GM23248 (cell line): ENCODE results near the gene RALGPS1. TPM values are rescaled to one million over a fixed set of nuclear protein-coding genes. Genes with fewer than 3 reads are reported as not detected.

Experiments
- DNase-seq: peaks from one replicate; pipeline ENCODE4 v3.0.0-alpha.2; 2015
- H2AFZ ChIP-seq: fragments of 200-600 bp; sonication (generic); 2 replicates; pipeline ENCODE4 v1.6.1; 2016; ENCODE audit warnings: antibody characterized with exemption
- H3F3A ChIP-seq: fragments of 200-600 bp; sonication (generic); 2 replicates; pipeline ENCODE4 v1.6.1; 2016; ENCODE audit warnings: mild to moderate bottlenecking, antibody characterized with exemption, mixed run types; ENCODE audit not compliant: insufficient read depth
- H3K27ac ChIP-seq: fragments of 200-600 bp; sonication (generic); 2 replicates; pipeline ENCODE4 v1.5.1; 2016; ENCODE audit warnings: mild to moderate bottlenecking
- H3K27me3 ChIP-seq: fragments of 200-600 bp; sonication (generic); replicated peaks from 2 replicates; pipeline ENCODE4 v1.6.1; 2016; ENCODE audit warnings: mild to moderate bottlenecking; ENCODE audit not compliant: insufficient read depth
- H3K36me3 ChIP-seq: fragments of 200-600 bp; sonication (generic); 2 replicates; pipeline ENCODE4 v1.6.1; 2016; ENCODE audit warnings: low read depth, mild to moderate bottlenecking
- H3K4me1 ChIP-seq: fragments of 200-600 bp; sonication (generic); 2 replicates; pipeline ENCODE4 v1.6.1; 2016; ENCODE audit warnings: mild to moderate bottlenecking; ENCODE audit not compliant: insufficient read depth
- H3K4me2 ChIP-seq: fragments of 200-600 bp; sonication (generic); one replicate; pipeline ENCODE4 v1.6.1; 2016; ENCODE audit warnings: mild to moderate bottlenecking; ENCODE audit not compliant: unreplicated experiment
- H3K4me3 ChIP-seq: fragments of 200-600 bp; sonication (generic); 2 replicates; pipeline ENCODE4 v1.5.1; 2016; ENCODE audit warnings: mild to moderate bottlenecking
- H3K79me2 ChIP-seq: fragments of 200-600 bp; sonication (generic); 2 replicates; pipeline ENCODE4 v1.6.1; 2016; ENCODE audit warnings: mild to moderate bottlenecking; ENCODE audit not compliant: insufficient read depth
- H3K9ac ChIP-seq: fragments of 200-600 bp; sonication (generic); 2 replicates; pipeline ENCODE4 v1.6.1; 2016; ENCODE audit warnings: mild to moderate bottlenecking
- H3K9me2 ChIP-seq: fragments of 200-600 bp; sonication (generic); 2 replicates; pipeline ENCODE4 v1.6.1; 2016; ENCODE audit warnings: mixed run types, mild to moderate bottlenecking, moderate library complexity; ENCODE audit not compliant: insufficient read depth
- H3K9me3 ChIP-seq: fragments of 200-600 bp; sonication (generic); one replicate; pipeline ENCODE4 v1.6.1; 2017; ENCODE audit warnings: low read depth
- H4K20me1 ChIP-seq: fragments of 200-600 bp; sonication (generic); 2 replicates; pipeline ENCODE4 v1.6.0; 2016; ENCODE audit not compliant: insufficient read depth
- EZH2 ChIP-seq: fragments of 200-600 bp; sonication (generic); IDR thresholded peaks from 2 replicates; pipeline ENCODE4 v1.6.1; 2018; ENCODE audit warnings: antibody characterized with exemption, mild to moderate bottlenecking; ENCODE audit not compliant: insufficient read depth, poor library complexity, severe bottlenecking
- EZH2phosphoT487 ChIP-seq: fragments of 200-600 bp; sonication (generic); IDR thresholded peaks from 2 replicates; pipeline ENCODE4 v1.6.1; 2018; ENCODE audit warnings: antibody characterized with exemption, moderate library complexity, mild to moderate bottlenecking, low read depth; ENCODE audit not compliant: insufficient read depth
- WGBS, 2 experiments: methylation state at CpG; one replicate each; pipeline ENCODE4 v1.1.6; 2015 to 2017; ENCODE audit warnings: low lambda C conversion rate in 2 of 2, low coverage in 1 of 2; ENCODE audit errors: missing lambda C conversion rate in 2 of 2; 5-methylcytosine and 5-hydroxymethylcytosine counted together
- in situ Hi-C: fragments of 300-500 bp; cut with MboI; formaldehyde crosslinking; loops from 2 replicates; pipeline ENCODE4 v1.15.0; 2020
- polyA plus RNA-seq: library from polyadenylated mRNA; unstranded; fragments of >200 nt; fragmentation: Nextera tagmentation; extraction: Ambion mirVana; gene quantifications from 2 replicates; pipeline ENCODE4 v1.2.1, GENCODE V29; 2016
- total RNA-seq: library from RNA; depleted of rRNA; stranded (reverse); fragments of >200 nt; shearing (Covaris generic); gene quantifications from 2 replicates; pipeline ENCODE4 v1.2.3, GENCODE V29; 2014

RALGPS1 gene
- total and polyA plus RNA-seq, 2 experiments from 2014 or later, result 0.54 to 1.8 TPM

GRCh38 chr9:126880226-126880946, 34.2 kb upstream of the RALGPS1 start:
- no peak for DNase-seq
- peaks cover 81% of the 10 kb centered on the region for H3K79me2 ChIP-seq
- H3K4me2 ChIP-seq, result no peak overlapping the region
- H3K4me1 ChIP-seq, result peaks cover 7% of the 10 kb centered on the region; the same call in 1 of the 2 replicates
- H2AFZ ChIP-seq, result no peak overlapping the region
- no peaks in the 10 kb centered on the region for H3K9me2 ChIP-seq
- H3K4me3 ChIP-seq, result no peak overlapping the region
- 82 to 84% methylated on average over 23 of the region's 23 CpGs for WGBS, 2 experiments
- no peak overlapping the region for H3K27ac ChIP-seq
- H4K20me1 ChIP-seq, result no peaks in the 10 kb centered on the region; the same call in 1 of the 2 replicates
- TF ChIP-seq EZH2 (no peak), EZH2phosphoT487 (no peak)
- no peak overlapping the region for H3K9ac ChIP-seq
- peaks cover 18% of the 10 kb centered on the region; the same call in 1 of the 2 replicates for H3K36me3 ChIP-seq
- in situ Hi-C loops, result no loop called here
- peaks cover 17% of the 10 kb centered on the region for H3F3A ChIP-seq
- H3K27me3 ChIP-seq, result no peaks in the 10 kb centered on the region
- no peaks in the 10 kb centered on the region for H3K9me3 ChIP-seq

- 53 to 57% methylated on average over 6 of the region's 6 CpGs for WGBS, 2 experiments
Measured at GRCh38 chr9:126880947-126881332, 33.6 kb upstream of the RALGPS1 start.

GRCh38 chr9:126882746-126883145, 31.8 kb upstream of the RALGPS1 start:
- DNase-seq, result no peak
- no peaks in the 10 kb centered on the region for H3K9me2 ChIP-seq
- no peak overlapping the region for H3K9ac ChIP-seq
- H3K27me3 ChIP-seq, result no peaks in the 10 kb centered on the region
- no peak overlapping the region for H3K27ac ChIP-seq
- 84 to 88% methylated on average over 11 of the region's 11 CpGs for WGBS, 2 experiments
- no peaks in the 10 kb centered on the region for H3K9me3 ChIP-seq
- no peak overlapping the region for H2AFZ ChIP-seq
- H3K36me3 ChIP-seq, result peaks cover 18% of the 10 kb centered on the region; the same call in 1 of the 2 replicates
- H3K4me2 ChIP-seq, result no peak overlapping the region
- H3K79me2 ChIP-seq, result peaks cover 61% of the 10 kb centered on the region
- H3K4me3 ChIP-seq, result no peak overlapping the region
- TF ChIP-seq EZH2phosphoT487 (no peak), EZH2 (no peak)
- in situ Hi-C loops, result no loop called here
- H3K4me1 ChIP-seq, result peaks cover 8% of the 10 kb centered on the region; the same call in 1 of the 2 replicates
- no peaks in the 10 kb centered on the region; the same call in 1 of the 2 replicates for H4K20me1 ChIP-seq
- H3F3A ChIP-seq, result peaks cover 8% of the 10 kb centered on the region; the same call in 1 of the 2 replicates

More at GRCh38 chr9:126880947-126881332, 33.6 kb upstream of the RALGPS1 start:
- Histone ChIP-seq H3K4me2 (no peak overlapping the region), H2AFZ (no peak overlapping the region), H3K4me3 (no peak overlapping the region), H3K36me3 (peaks cover 18% of the 10 kb centered on the region; the same call in 1 of the 2 replicates), H3K9ac (no peak overlapping the region), H3F3A (peaks cover 16% of the 10 kb centered on the region; the same call in 1 of the 2 replicates), H3K4me1 (peaks cover 8% of the 10 kb centered on the region; the same call in 1 of the 2 replicates), H3K79me2 (peaks cover 78% of the 10 kb centered on the region), H3K27ac (no peak overlapping the region), H3K9me2 (no peaks in the 10 kb centered on the region), H3K9me3 (no peaks in the 10 kb centered on the region), H4K20me1 (no peaks in the 10 kb centered on the region; the same call in 1 of the 2 replicates), H3K27me3 (no peaks in the 10 kb centered on the region)
- in situ Hi-C loops, result no loop called here
- no peak for TF ChIP-seq EZH2
- TF ChIP-seq EZH2phosphoT487, result no peak
- no peak for DNase-seq

- H2AFZ ChIP-seq, result no peak overlapping the region
- H4K20me1 ChIP-seq, result no peaks in the 10 kb centered on the region; the same call in 1 of the 2 replicates
- no peaks in the 10 kb centered on the region for H3K9me2 ChIP-seq
- H3K9me3 ChIP-seq, result no peaks in the 10 kb centered on the region
- WGBS, 2 experiments, result 90% methylated on average over 15 of the region's 15 CpGs
- peaks cover 8% of the 10 kb centered on the region; the same call in 1 of the 2 replicates for H3F3A ChIP-seq
- H3K9ac ChIP-seq, result no peak overlapping the region
- DNase-seq, result no peak
- H3K36me3 ChIP-seq, result peaks cover 18% of the 10 kb centered on the region; the same call in 1 of the 2 replicates
- no peak overlapping the region for H3K4me2 ChIP-seq
- H3K27ac ChIP-seq, result no peak overlapping the region
- H3K27me3 ChIP-seq, result no peaks in the 10 kb centered on the region
- H3K4me3 ChIP-seq, result no peak overlapping the region
- TF ChIP-seq EZH2 (no peak), EZH2phosphoT487 (no peak)
- H3K79me2 ChIP-seq, result peaks cover 52% of the 10 kb centered on the region
- peaks cover 8% of the 10 kb centered on the region; the same call in 1 of the 2 replicates for H3K4me1 ChIP-seq
- in situ Hi-C loops, result no loop called here
Measured at GRCh38 chr9:126883636-126884035, 30.9 kb upstream of the RALGPS1 start.
